ENCODE results near the gene TBC1D5. TPM values are rescaled to one million over a fixed set of nuclear protein-coding genes. Genes with fewer than 3 reads are reported as not detected.

The TBC1D5 gene
- total RNA-seq, 1 experiment from 2014 or later, result 33.9 TPM

DNA sequence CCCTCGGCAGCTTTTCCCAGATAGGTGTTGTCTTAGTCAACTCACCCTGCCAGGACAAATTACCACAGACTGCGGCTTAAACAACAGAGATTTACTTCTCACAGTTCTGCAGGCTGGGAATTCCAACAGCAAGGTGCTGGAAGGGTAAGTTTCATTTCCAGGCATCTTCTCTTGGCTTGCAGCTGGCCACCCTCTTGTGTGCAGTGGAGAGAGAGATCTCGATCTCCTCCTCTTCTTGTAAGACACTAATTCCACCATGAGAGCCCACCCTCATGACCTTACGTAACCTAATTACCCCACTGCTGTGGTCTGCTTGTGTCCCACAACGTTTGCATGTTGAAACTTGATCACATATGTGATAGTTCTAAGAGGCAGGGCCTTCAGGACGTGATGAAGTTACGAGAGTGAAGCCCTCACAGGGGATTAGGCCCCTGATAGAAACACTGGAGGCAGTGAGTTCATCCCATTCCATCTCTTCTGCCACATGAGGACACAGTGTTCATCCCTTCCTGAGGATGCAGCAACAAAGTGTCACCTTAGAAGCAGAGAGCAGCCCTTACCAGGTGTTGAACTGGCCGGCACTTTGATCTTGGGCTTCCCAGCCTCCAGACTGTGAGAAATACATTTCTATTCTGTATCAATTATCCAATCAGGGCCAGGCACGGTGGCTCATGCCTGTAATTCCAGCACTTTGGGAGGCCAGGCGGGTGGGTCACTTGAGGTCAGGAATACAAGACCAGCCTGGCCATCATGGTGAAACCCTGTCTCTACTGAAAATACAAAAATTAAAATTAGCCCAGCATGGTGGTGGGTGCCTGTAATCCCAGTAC, 609.9 kb downstream of the TBC1D5 start (continued):
- TF ChIP-seq EZH2 (IDR thresholded peaks at IDR 0.05) (no peak), CBX3 (IDR thresholded peaks at IDR 0.05; ENCODE audit: low read depth) (no peak), FOSL1 (IDR thresholded peaks at IDR 0.05; ENCODE audit: low read depth) (no peak), TCF7L2 (IDR thresholded peaks at IDR 0.05; ENCODE audit: borderline replicate concordance, extremely low read depth, insufficient read depth, insufficient read length) (no peak), SP1 (IDR thresholded peaks at IDR 0.05; ENCODE audit: low read depth) (no peak)
- TF ChIP-seq, protein P1, sequence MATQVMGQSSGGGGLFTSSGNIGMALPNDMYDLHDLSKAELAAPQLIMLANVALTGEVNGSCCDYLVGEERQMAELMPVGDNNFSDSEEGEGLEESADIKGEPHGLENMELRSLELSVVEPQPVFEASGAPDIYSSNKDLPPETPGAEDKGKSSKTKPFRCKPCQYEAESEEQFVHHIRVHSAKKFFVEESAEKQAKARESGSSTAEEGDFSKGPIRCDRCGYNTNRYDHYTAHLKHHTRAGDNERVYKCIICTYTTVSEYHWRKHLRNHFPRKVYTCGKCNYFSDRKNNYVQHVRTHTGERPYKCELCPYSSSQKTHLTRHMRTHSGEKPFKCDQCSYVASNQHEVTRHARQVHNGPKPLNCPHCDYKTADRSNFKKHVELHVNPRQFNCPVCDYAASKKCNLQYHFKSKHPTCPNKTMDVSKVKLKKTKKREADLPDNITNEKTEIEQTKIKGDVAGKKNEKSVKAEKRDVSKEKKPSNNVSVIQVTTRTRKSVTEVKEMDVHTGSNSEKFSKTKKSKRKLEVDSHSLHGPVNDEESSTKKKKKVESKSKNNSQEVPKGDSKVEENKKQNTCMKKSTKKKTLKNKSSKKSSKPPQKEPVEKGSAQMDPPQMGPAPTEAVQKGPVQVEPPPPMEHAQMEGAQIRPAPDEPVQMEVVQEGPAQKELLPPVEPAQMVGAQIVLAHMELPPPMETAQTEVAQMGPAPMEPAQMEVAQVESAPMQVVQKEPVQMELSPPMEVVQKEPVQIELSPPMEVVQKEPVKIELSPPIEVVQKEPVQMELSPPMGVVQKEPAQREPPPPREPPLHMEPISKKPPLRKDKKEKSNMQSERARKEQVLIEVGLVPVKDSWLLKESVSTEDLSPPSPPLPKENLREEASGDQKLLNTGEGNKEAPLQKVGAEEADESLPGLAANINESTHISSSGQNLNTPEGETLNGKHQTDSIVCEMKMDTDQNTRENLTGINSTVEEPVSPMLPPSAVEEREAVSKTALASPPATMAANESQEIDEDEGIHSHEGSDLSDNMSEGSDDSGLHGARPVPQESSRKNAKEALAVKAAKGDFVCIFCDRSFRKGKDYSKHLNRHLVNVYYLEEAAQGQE (IDR thresholded peaks at IDR 0.05; ENCODE audit: low read depth), result no peak

DNA sequence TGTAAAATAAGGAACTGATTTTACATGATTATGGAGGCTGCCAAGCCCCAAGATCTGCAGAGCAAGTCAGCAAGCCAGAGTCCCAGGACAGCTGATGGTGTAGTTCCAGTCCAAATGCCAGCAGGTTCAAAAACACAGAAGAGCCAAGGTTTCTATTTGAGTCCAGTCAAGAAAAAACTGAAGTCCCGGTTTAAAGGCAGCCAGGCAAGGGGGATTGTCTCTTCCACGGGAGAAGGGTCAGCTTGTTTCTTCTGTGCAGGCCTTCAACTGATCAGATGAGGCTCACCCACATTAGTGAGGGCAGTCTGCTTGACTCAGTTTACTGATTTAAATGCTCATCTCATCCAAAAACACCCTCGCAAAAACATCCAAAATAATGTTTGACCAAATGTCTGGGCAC, 611.5 kb downstream of the TBC1D5 start:
- no peaks in the 10 kb centered on the region for H3K9me3 ChIP-seq (ENCODE audit: control insufficient read depth in 1 of 2, insufficient read depth in 1 of 2, low read depth in 1 of 2, low read length in 2 of 2)
- DNase-seq (ENCODE audit: low read depth, low spot score), result no peak
- no peak overlapping the region for H3K4me2 ChIP-seq (ENCODE audit: low read length)
- ATAC-seq, result no peak
- no peaks in the 10 kb centered on the region for H3K4me1 ChIP-seq (ENCODE audit: control insufficient read depth in 1 of 2, insufficient read depth in 2 of 2, low read length in 2 of 2)
- intact Hi-C loops (cut with micrococcal nuclease), result no loop called here
- H2AFZ ChIP-seq (ENCODE audit: low read depth, low read length, poor library complexity, severe bottlenecking), result no peak overlapping the region
- TF ChIP-seq POLR2AphosphoS5 (IDR thresholded peaks at IDR 0.05; ENCODE audit: low read depth, low read length) (no peak), POLR2A (IDR thresholded peaks at IDR 0.05; ENCODE audit: borderline replicate concordance, extremely low read depth, insufficient read depth, insufficient read length) (no peak)
- H4K20me1 ChIP-seq (ENCODE audit: insufficient read depth), result no peaks in the 10 kb centered on the region
- no TSS peak for BruUV-seq (replicated peaks)
- no peaks in the 10 kb centered on the region for H3K36me3 ChIP-seq (ENCODE audit: control insufficient read depth in 1 of 2, insufficient read depth in 2 of 2, low read length in 2 of 2)
- H3K4me3 ChIP-seq (replicated peaks in 1 of 2; ENCODE audit: low read depth in 1 of 2, low read length in 2 of 2), result no peak overlapping the region
- ChIA-PET RAD21 (ENCODE audit: low non-redundant PET in 1 of 2, low total read pairs in 2 of 2, uncharacterized antibody in 2 of 2, unreplicated experiment in 2 of 2) (no interaction called here), CTCF (no interaction called here), POLR2A (no interaction called here)
- no peaks in the 10 kb centered on the region for H3K79me2 ChIP-seq (ENCODE audit: insufficient read depth, low read length)
- no peaks in the 10 kb centered on the region for H3K27me3 ChIP-seq (ENCODE audit: insufficient read depth, low read length)
- no peak overlapping the region for H3K27ac ChIP-seq (ENCODE audit: low read depth, low read length)
- H3K9ac ChIP-seq (ENCODE audit: low read length), result no peak overlapping the region
- no peaks in the 10 kb centered on the region for H3K9me2 ChIP-seq (ENCODE audit: insufficient read depth)

Data from HCT116 (cell line).